Type B pancreatic cell (in vitro differentiated cells): ENCODE results near the gene BOD1. TPM values are rescaled to one million over a fixed set of nuclear protein-coding genes. Genes with fewer than 3 reads are reported as not detected.
"Not testable (repeated sequence)": the region's sequence is repeated elsewhere in the genome, so short reads cannot be mapped to it uniquely, and the experiment has no call there.

Experiments
- DNase-seq: peaks from one replicate; pipeline ENCODE4 v3.0.0; 2021; ENCODE audit warnings: mixed read lengths; ENCODE audit not compliant: unreplicated experiment; ENCODE audit errors: extremely low spot score
- H3K27ac Mint-ChIP-seq: 2 replicates; pipeline ENCODE4 v1.8.0; 2021; ENCODE audit warnings: mild to moderate bottlenecking, mixed read lengths
- H3K27me3 Mint-ChIP-seq: 2 replicates; pipeline ENCODE4 v1.8.0; 2021; ENCODE audit warnings: mixed read lengths
- H3K36me3 Mint-ChIP-seq: 2 replicates; pipeline ENCODE4 v1.8.0; 2021; ENCODE audit warnings: mixed read lengths
- H3K4me1 Mint-ChIP-seq: one replicate; pipeline ENCODE4 v1.8.0; 2021; ENCODE audit warnings: mixed read lengths; ENCODE audit not compliant: unreplicated experiment
- H3K4me3 Mint-ChIP-seq: 2 replicates; pipeline ENCODE4 v1.8.0; 2021; ENCODE audit warnings: mild to moderate bottlenecking, mixed read lengths
- H3K9me3 Mint-ChIP-seq: 2 replicates; pipeline ENCODE4 v1.8.0; 2021; ENCODE audit warnings: mixed read lengths
- total RNA-seq: library from RNA; stranded (reverse); gene quantifications from 2 replicates; pipeline ENCODE4 v1.2.1, GENCODE V29; 2021; ENCODE audit warnings: low replicate concordance
- TF ChIP-seq, protein P1 (sequence below): fragments of 200-600 bp; sonication (generic); conservative IDR thresholded peaks from 2 replicates; pipeline ENCODE4 v1.5.0; 2021; ENCODE audit warnings: antibody characterized with exemption, mild to moderate bottlenecking

The BOD1 gene
- total RNA-seq, 1 donor from 2014 or later = 98.7 TPM

DNA sequence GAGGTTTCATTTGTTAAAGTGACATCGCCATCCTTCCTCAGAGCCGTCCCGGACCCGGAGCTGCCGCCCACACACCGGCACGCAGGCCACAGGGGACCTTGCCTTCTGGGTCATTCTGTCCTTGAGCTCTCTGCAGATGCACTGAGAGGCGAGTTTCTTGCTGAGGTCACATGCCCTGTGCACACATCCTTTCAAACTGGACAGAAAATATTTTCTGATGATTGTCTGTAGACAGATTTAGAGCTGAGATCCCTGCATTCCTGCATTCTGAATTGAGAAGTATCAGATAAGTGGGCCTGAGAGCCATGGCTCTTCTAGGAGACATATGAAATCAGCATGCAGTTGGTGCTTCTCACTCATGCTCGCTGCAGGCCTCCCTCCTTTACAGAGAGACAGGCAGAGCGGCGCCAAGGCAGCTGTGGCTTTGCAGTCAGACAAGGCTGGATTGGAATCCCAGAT is 25.4 kb downstream of the BOD1 start:
- Mint-ChIP-seq H3K4me1 (no peaks in the 10 kb centered on the region), H3K27me3 (no peaks in the 10 kb centered on the region), H3K36me3 (peaks cover 7% of the 10 kb centered on the region), H3K27ac (no peak overlapping the region), H3K4me3 (no peak overlapping the region), H3K9me3 (peaks cover 25% of the 10 kb centered on the region)
- TF ChIP-seq, protein P1, sequence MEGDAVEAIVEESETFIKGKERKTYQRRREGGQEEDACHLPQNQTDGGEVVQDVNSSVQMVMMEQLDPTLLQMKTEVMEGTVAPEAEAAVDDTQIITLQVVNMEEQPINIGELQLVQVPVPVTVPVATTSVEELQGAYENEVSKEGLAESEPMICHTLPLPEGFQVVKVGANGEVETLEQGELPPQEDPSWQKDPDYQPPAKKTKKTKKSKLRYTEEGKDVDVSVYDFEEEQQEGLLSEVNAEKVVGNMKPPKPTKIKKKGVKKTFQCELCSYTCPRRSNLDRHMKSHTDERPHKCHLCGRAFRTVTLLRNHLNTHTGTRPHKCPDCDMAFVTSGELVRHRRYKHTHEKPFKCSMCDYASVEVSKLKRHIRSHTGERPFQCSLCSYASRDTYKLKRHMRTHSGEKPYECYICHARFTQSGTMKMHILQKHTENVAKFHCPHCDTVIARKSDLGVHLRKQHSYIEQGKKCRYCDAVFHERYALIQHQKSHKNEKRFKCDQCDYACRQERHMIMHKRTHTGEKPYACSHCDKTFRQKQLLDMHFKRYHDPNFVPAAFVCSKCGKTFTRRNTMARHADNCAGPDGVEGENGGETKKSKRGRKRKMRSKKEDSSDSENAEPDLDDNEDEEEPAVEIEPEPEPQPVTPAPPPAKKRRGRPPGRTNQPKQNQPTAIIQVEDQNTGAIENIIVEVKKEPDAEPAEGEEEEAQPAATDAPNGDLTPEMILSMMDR = no peak
- DNase-seq = no peak

DNA sequence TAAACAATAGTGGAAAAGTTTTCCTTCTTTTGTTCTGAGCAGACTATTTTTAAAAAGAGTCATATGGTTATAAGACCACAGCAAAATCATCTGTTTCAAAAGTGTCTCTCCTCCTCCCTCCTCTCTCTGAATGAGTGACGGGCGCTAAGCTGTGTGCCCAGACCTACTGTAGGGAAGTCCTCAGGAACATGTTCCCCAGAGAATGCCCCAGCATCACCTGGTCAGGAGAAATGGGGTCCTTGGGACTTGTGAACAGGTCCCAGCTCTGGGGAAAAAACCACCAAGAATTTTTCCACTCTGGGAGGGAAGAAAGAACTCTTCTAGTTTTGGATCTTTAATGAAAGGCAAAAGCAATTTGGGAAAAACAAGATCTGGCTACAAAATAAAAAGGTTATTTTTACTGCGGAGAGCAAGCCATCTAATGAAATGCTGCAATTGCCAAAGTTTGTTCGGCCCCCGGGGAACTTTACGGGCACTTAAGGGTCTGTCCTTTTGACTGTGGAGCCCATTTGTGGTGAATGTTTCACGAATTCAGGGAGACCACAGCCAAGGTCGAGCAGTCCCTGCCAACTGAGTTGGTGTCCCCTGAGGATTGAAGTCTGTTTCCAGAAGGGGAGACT is 25.9 kb downstream of the BOD1 start:
- no peak for DNase-seq
- Mint-ChIP-seq H3K9me3 (peaks cover 25% of the 10 kb centered on the region), H3K4me1 (no peaks in the 10 kb centered on the region), H3K36me3 (peaks cover 7% of the 10 kb centered on the region), H3K27ac (no peak overlapping the region), H3K4me3 (no peak overlapping the region), H3K27me3 (no peaks in the 10 kb centered on the region)
- TF ChIP-seq, protein P1 = no peak

DNA sequence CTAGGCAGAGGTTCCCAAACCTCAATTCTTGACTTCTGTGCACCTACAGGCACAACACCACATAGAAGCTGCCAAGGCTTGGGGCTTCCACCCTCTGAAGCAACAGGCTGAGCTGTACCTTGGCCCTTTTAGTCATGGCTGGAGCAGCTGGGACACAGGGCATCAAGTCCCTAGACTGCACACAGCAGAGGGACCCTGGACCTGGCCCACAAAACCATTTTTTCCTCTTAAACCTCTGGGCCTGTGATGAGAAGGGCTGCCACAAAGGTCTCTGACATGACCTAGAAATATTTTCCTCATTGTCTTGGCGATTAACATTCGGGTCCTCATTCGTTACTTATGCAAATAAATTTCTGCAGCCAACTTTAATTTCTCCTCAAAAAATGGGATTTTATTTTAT is 30.3 kb downstream of the BOD1 start:
- peaks cover 16% of the 10 kb centered on the region for H3K4me1 Mint-ChIP-seq
- H3K4me3 Mint-ChIP-seq, H3K27me3 Mint-ChIP-seq, H3K36me3 Mint-ChIP-seq, H3K27ac Mint-ChIP-seq, DNase-seq: not testable (repeated sequence)
- peaks cover 14% of the 10 kb centered on the region for H3K9me3 Mint-ChIP-seq

DNA sequence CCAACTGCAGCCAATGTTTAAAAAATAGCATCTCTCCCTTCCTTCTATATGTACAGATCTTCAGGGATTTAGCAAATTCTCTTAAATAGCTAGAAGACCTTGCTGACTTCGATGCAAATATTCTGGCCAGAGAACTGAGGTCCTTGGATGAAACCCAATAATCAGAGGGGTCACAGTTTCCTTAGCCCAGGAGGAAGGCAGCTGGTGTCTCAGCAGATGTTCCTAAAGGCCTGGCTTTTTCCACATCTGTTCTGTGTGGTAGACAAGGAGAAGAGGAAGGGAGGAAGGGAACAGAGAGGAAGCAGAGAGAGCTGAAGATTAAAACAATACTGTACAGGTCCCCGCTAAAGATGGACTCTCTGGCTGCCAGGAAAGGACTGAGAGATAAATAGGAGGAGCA is 33.1 kb downstream of the BOD1 start:
- Mint-ChIP-seq H3K27ac (no peak overlapping the region), H3K36me3 (peaks cover 3% of the 10 kb centered on the region), H3K4me1 (peaks cover 16% of the 10 kb centered on the region), H3K9me3 (peaks cover 5% of the 10 kb centered on the region), H3K4me3 (no peak overlapping the region), H3K27me3 (peaks cover 2% of the 10 kb centered on the region)
- DNase-seq = no peak
- TF ChIP-seq, protein P1 = no peak

DNA sequence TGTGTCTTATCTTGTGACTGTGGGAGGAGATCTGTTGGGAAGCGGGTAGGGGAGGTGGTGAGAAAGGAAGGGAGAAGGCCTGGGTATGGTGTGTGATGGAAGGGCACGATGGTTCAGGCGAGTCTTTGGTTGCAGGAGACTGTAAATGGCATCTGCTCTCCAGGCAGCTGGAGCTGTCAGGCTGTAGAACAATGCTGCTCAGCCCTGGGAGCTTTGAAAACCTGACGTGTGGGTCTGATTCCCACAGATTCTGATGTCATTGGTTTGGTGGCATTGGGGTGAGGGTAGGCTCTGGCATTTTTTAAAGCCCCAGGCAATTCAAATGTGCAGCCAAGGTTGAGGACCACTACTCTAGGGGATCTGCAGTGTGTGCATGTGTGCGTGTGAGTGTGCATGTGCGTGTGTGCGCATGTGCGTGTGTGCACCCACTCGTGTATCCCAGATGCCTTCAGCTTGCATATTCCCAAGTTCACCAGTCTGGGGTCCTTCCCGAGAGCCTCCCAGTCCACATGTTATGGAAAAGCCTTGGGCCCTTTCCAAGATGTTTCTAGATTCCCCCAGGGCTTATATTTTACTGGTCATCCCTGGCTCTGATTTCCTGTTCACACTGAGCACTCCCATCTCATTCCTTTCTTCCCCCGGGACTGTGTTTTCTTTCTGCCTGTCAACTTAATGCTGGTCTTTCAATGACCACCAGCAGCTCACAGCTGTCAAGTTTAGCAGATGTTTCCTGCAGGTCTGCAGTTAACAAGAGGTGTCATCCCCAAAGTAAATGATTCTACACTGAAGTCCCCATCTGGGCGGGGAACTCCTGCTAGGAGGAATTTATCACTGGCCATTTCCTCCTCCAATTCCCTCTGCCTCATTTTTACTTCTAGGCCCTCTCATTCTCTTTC is 34.0 kb downstream of the BOD1 start:
- H3K27me3 Mint-ChIP-seq = peaks cover 2% of the 10 kb centered on the region

More for the DNA sequence above, 34.0 kb downstream of the BOD1 start:
- Mint-ChIP-seq H3K4me3 (no peak overlapping the region), H3K4me1 (peaks cover 16% of the 10 kb centered on the region), H3K36me3 (peaks cover 3% of the 10 kb centered on the region), H3K9me3 (peaks cover 5% of the 10 kb centered on the region), H3K27ac (peak overlapping the region; percentile 22)
- TF ChIP-seq, protein P1 = no peak
- no peak for DNase-seq
